ENCODE results near the gene ARHGAP32.

ARHGAP32 gene

DNA sequence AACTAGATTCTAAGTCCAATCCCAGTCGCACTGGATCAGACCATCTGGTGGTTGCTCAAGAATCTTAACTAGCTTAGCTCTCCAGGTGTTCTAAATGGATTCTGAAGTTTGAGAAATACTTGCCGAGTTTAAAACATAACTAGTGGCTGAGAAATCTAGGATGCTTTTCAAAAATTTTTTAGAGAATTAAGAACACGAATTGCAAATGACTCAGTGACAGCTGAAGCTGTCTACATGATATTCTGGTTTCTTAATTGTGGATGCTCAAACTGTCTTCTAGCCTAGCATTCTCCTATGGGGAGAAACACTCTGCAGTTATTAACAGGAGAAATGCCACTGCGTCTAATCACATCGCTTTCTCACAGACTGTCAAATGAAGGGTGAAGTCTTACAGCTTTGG, 229.2 kb downstream of the ARHGAP32 start:
- no peak overlapping the region for H3K27ac ChIP-seq
- DNase-seq (ENCODE audit: low spot score), result no peak
- no peak overlapping the region for H3K4me3 ChIP-seq
- TF ChIP-seq, protein P1, sequence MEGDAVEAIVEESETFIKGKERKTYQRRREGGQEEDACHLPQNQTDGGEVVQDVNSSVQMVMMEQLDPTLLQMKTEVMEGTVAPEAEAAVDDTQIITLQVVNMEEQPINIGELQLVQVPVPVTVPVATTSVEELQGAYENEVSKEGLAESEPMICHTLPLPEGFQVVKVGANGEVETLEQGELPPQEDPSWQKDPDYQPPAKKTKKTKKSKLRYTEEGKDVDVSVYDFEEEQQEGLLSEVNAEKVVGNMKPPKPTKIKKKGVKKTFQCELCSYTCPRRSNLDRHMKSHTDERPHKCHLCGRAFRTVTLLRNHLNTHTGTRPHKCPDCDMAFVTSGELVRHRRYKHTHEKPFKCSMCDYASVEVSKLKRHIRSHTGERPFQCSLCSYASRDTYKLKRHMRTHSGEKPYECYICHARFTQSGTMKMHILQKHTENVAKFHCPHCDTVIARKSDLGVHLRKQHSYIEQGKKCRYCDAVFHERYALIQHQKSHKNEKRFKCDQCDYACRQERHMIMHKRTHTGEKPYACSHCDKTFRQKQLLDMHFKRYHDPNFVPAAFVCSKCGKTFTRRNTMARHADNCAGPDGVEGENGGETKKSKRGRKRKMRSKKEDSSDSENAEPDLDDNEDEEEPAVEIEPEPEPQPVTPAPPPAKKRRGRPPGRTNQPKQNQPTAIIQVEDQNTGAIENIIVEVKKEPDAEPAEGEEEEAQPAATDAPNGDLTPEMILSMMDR (IDR thresholded peaks at IDR 0.05), result no peak

DNA sequence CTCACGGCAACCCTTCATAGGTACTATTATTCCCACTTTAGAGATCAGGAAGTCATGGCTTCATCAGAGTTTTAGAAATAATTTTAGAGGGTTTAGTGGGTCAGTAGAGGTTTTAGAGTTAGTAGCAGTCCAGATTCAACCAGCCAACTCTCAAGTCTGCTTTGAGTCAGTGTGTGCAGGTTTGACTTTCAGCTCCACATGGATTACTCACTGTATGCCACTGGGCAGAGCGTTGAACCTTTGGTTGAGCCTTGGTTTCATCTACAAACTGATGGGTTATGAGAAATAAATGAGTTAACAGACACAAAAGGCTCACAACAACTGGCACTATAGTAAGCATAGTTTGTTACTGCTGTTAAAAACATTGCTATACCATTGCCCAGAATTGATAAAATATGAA, 230.5 kb downstream of the ARHGAP32 start:
- H3K27ac ChIP-seq, result no peak overlapping the region
- TF ChIP-seq, protein P1 (IDR thresholded peaks at IDR 0.05), result no peak
- no peak overlapping the region for H3K4me3 ChIP-seq
- DNase-seq (ENCODE audit: low spot score), result no peak

DNA sequence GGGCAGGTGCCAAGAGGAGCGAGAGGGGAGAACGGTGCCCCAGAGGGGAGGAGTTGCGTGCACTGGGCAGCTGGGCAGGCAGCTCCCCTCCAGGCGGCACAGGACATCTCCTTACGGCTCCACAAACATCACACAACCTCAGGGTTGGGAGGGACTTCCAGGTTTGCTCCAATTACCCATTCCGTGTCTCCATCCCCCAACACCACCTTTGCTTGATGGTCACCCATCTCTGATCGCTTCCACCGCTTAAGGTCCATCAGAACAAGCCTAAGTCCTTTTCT, 235.0 kb downstream of the ARHGAP32 start:
- Histone ChIP-seq H3K4me3 (no peak overlapping the region), H3K27ac (no peak overlapping the region)
- TF ChIP-seq, protein P1 (IDR thresholded peaks at IDR 0.05), result no peak

DNA sequence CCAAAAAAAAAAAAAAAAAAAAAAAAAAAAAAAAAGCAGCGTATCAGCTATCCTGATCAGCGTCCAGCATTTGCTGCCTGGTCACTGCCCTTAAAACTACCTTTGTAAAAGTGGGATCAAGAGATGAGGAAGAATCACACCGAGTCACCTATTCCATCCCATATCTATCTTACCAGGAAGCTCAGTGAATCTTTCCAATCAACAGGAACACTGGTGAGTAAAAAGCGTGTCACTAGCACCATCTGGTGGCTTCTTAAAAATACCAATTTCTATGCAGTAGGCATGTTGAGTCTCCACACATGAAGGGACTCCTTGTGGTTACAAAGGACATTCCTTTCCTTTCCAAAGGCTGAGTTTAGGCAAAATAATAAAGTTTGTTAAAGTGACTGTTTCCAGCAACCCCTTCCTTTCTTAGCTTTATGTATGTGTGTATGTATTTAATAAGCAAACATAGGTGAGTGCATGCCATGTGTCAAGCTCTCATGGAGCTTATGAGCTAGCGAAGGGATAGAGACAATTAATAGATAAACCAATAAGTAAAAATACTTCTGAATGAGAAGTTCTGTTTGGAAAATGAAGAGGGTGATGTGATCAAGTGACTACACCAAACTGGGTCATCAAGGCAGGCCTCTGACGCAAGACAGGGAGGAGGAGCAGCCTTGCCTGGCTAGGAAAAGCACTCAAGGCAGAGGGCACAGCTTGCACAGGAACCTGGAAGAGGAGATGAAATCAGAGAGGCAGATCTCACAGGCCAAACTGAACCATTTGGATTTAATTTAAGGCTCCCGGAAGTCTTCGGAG, 235.5 kb downstream of the ARHGAP32 start:
- no peak for DNase-seq (ENCODE audit: low spot score)
- TF ChIP-seq, protein P1 (IDR thresholded peaks at IDR 0.05), result peak; percentile 51
- no peak overlapping the region for H3K27ac ChIP-seq
- H3K4me3 ChIP-seq, result no peak overlapping the region

More for the DNA sequence above, 235.0 kb downstream of the ARHGAP32 start:
- DNase-seq (ENCODE audit: low spot score), result no peak

DNA sequence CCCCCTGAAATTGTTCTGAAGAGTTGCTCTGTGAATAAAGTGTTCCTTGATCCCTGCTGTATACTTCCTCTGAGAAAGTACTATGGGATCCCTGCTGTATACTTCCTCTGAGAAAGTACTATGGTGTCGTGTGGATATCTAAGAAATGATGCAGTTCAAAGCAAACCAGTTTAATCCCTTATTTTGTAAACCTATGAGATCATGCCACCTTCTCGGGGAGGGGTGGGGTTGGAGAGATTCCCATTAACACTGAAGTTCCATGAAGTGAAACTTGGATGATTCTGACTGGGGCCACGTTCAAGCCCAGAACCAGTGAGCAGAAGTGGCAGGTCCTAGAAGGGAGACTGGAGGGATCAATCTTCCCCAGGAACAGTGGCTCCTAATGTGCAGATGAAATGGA, 236.5 kb downstream of the ARHGAP32 start:
- no peak for DNase-seq (ENCODE audit: low spot score)
- TF ChIP-seq, protein P1 (IDR thresholded peaks at IDR 0.05), result no peak
- Histone ChIP-seq H3K4me3 (no peak overlapping the region), H3K27ac (no peak overlapping the region)

DNA sequence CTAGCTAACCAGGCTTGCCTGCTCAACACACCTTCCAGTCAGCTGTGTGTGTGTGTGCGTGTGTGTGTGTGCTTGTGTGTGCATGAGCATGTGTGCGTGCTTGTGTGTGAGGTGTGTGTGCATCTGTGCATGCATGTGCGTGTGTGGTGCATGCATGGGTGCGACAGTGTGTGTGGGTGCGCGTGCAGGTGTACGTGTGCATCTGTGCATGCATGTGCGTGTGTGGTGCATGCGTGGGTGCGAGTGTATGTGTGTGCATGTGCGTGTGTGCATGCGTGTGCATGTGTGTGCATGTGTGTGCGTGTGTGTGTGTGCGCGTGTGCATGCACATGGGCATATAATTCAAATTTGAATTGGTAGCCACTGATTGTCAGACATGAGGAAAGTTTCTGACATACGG, 239.0 kb downstream of the ARHGAP32 start:
- no peak for DNase-seq (ENCODE audit: low spot score)
- Histone ChIP-seq H3K27ac (no peak overlapping the region), H3K4me3 (no peak overlapping the region)
- TF ChIP-seq, protein P1 (IDR thresholded peaks at IDR 0.05), result no peak

DNA sequence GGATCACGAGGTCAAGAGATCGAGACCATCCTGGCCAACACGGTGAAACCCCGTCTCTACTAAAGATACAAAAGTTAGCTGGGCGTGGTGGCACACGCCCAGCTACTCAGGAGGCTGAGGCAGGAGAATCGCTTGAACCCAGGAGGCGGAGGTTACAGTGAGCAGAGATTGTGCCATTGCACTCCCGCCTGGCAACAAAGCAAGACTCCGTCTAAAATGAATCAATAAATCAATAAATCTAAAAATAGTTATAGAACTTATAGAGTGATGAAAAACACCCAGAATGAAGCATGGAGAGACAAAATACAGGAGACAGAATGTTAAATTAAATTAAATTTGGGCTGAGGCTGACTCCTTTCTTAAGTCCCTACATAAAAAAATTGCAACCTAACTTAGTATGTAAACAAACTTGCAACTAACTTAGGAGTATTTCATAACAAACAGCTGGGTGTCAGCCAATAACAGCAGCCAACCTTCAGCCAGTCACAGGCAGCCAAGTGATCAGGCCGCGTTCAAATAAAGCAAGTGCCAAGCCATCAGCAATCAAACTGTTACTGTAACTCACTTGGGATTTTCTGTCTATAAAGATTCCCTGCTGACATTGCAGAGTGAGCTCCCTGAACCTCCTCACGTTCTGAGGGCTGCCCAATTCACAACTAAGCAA, 242.2 kb downstream of the ARHGAP32 start:
- DNase-seq (ENCODE audit: low spot score), result no peak
- TF ChIP-seq, protein P1 (IDR thresholded peaks at IDR 0.05), result no peak
- no peak overlapping the region for H3K27ac ChIP-seq
- no peak overlapping the region for H3K4me3 ChIP-seq

Measured in coronary artery (tissue), 2 donors.